Ovary (tissue), 9 donors: ENCODE data around the gene DIP2C. TPM values are rescaled to one million over a fixed set of nuclear protein-coding genes. Genes with fewer than 3 reads are reported as not detected.

Source experiments
- DNase-seq, 5 donors: peaks; one replicate each; pipeline ENCODE4 v3.0.0-alpha.2; 2019 to 2020
- H3K27ac ChIP-seq, 2 donors: fragments of 200-600 bp; one replicate each; pipeline versions ENCODE4 v1.5.1 to v1.8.0; 2019 to 2022
- H3K27me3 ChIP-seq: fragments of 200-600 bp; one replicate; pipeline ENCODE4 v1.8.0; 2022
- H3K36me3 ChIP-seq: fragments of 200-600 bp; sonication (generic); one replicate; pipeline ENCODE4 v1.5.1; 2019
- H3K4me1 ChIP-seq: one replicate; pipeline ENCODE4 v1.8.1; 2013; ENCODE audit warnings: mild to moderate bottlenecking, moderate library complexity; ENCODE audit not compliant: insufficient read depth
- H3K4me3 ChIP-seq: fragments of 200-600 bp; sonication (generic); one replicate; pipeline ENCODE4 v1.5.1; 2017
- H3K9me3 ChIP-seq, 2 donors: fragments of 200-600 bp in 1 of 2; sonication (generic) in 1 of 2; one replicate each; pipeline versions ENCODE4 v1.5.1 to v1.8.1; 2013 to 2019; ENCODE audit warnings: mild to moderate bottlenecking in 1 of 2, moderate library complexity in 1 of 2
- CTCF ChIP-seq, 3 donors: fragments of 450-650 bp in 2 of 3; fragments of 200-600 bp in 1 of 3; IDR thresholded peaks; one replicate each; pipeline versions ENCODE4 v1.5.1 to v1.8.0; 2016 to 2022; ENCODE audit warnings: antibody characterized with exemption in 3 of 3, mild to moderate bottlenecking in 1 of 3
- EP300 ChIP-seq: sonication (generic); formaldehyde crosslinking; IDR thresholded peaks from one replicate; pipeline ENCODE4 v1.6.1; 2017; ENCODE audit warnings: antibody characterized with exemption
- POLR2A ChIP-seq: fragments of 450-650 bp; IDR thresholded peaks from one replicate; pipeline ENCODE4 v1.6.1; 2017; ENCODE audit warnings: antibody characterized with exemption, mild to moderate bottlenecking, moderate library complexity
- WGBS, 3 donors: extraction: QIAGEN DNeasy Blood & Tissue Kit in 1 of 3; methylation state at CpG; one replicate each; pipeline versions ENCODE4 v1.1.5 to v1.1.7; 2013 to 2017; 5-methylcytosine and 5-hydroxymethylcytosine counted together
- intact Hi-C, 4 donors: fragments of 100-400 bp; cut with DNase I; formaldehyde crosslinking; loops; one replicate each; pipeline versions ENCODE4 v1.11.0 to v1.15.1; 2022 to 2023
- polyA plus RNA-seq, 2 donors: library from polyadenylated mRNA; stranded (reverse); fragments of 200-250 nt in 1 of 2; fragments of 350-450 nt in 1 of 2; fragmentation: Illumina TruSeq in 1 of 2; extraction: RNeasy Lipid Tissue Mini Kit (QIAGEN cat#74804) in 1 of 2; gene quantifications; one replicate each; pipeline ENCODE4 v1.2.3, GENCODE V29; 2013 to 2014
- total RNA-seq, 7 donors: library from RNA; depleted of rRNA in 2 of 7; stranded (reverse); fragments of >200 nt in 2 of 7; fragmentation: NEBNext Ultra II Directional in 3 of 7; extraction: Animal tissue kit (Norgen Biotek cat#: 25700) in 3 of 7; gene quantifications; one replicate each; pipeline versions ENCODE4 v1.1.0 to v1.2.4, GENCODE V29; 2016 to 2023
- donor health status: DM: no; HTN: no; CAD: no; lungs with moderate emphysema.
- donor health status: DM: no; HTN: no; CAD: no.
- donor health status: Bipolar disorder and iron deficiency.
- donor health status: DM: yes; HTN: yes; CAD: no.
- donor health status: DM: no; HTN: no; CAD: no.
- donor health status: DM: yes; HTN: yes; CAD: no.

The DIP2C gene
- total and polyA plus RNA-seq, 9 donors = 10.1 to 29.4 (median 22.2) TPM

- DNase-seq = peak in 2 of 5 donors; percentile 13 to 26
- Histone ChIP-seq H3K36me3 (no peaks in the 10 kb centered on the region), H3K27me3 (no peaks in the 10 kb centered on the region), H3K4me1 (peaks cover 4% of the 10 kb centered on the region), H3K27ac (no peak overlapping the region), H3K9me3 (no peaks in the 10 kb centered on the region), H3K4me3 (no peak overlapping the region)
- intact Hi-C loops = no loop called here
- no peak for TF ChIP-seq CTCF (IDR thresholded peaks at IDR 0.05)
- TF ChIP-seq POLR2A = no peak
- TF ChIP-seq EP300 = no peak
- 93 to 95% (median 94%) methylated on average over 16 of the region's 16 CpGs for WGBS, 3 donors
Measured at GRCh38 chr10:507355-507699, 182.1 kb downstream of the DIP2C start.

- Histone ChIP-seq H3K27me3 (no peaks in the 10 kb centered on the region), H3K36me3 (no peaks in the 10 kb centered on the region), H3K9me3 (no peaks in the 10 kb centered on the region), H3K4me1 (peaks cover 4% of the 10 kb centered on the region), H3K4me3 (no peak overlapping the region), H3K27ac (no peak overlapping the region)
- TF ChIP-seq POLR2A (no peak), CTCF (IDR thresholded peaks at IDR 0.05) (no peak)
- intact Hi-C loops = no loop called here
- WGBS, 3 donors = 92 to 93% (median 92%) methylated on average over 32 of the region's 32 CpGs
- DNase-seq = peak in 2 of 5 donors; percentile 19 to 28
Measured at GRCh38 chr10:506451-507354, 182.8 kb downstream of the DIP2C start.

GRCh38 chr10:505419-505818 is 184.0 kb downstream of the DIP2C start:
- no peak for TF ChIP-seq CTCF (IDR thresholded peaks at IDR 0.05)
- no peak for TF ChIP-seq EP300
- TF ChIP-seq POLR2A = no peak
- Histone ChIP-seq H3K27ac (no peak overlapping the region), H3K9me3 (no peaks in the 10 kb centered on the region), H3K4me1 (peaks cover 2% of the 10 kb centered on the region), H3K4me3 (no peak overlapping the region), H3K27me3 (no peaks in the 10 kb centered on the region), H3K36me3 (no peaks in the 10 kb centered on the region)
- peak in 2 of 5 donors; percentile 4 to 8 for DNase-seq
- WGBS, 3 donors = 70 to 78% (median 71%) methylated on average over 3 of the region's 3 CpGs
- intact Hi-C loops = no loop called here

GRCh38 chr10:504806-505205 is 184.7 kb downstream of the DIP2C start:
- H3K27me3 ChIP-seq = no peaks in the 10 kb centered on the region
- no peaks in the 10 kb centered on the region for H3K36me3 ChIP-seq
- intact Hi-C loops = no loop called here
- 92% methylated on average over 14 of the region's 14 CpGs for WGBS, 3 donors
- TF ChIP-seq EP300 (no peak), POLR2A (no peak)
- no peaks in the 10 kb centered on the region for H3K9me3 ChIP-seq
- H3K4me3 ChIP-seq = no peak overlapping the region
- peaks cover 2% of the 10 kb centered on the region for H3K4me1 ChIP-seq
- DNase-seq = peak in 2 of 5 donors; percentile 8 to 17
- no peak overlapping the region for H3K27ac ChIP-seq

GRCh38 chr10:504121-504611 is 185.3 kb downstream of the DIP2C start:
- H3K9me3 ChIP-seq = no peaks in the 10 kb centered on the region
- intact Hi-C loops = no loop called here
- DNase-seq = peak in 2 of 5 donors; percentile 10 to 21
- H3K27ac ChIP-seq = no peak overlapping the region
- TF ChIP-seq CTCF (IDR thresholded peaks at IDR 0.05) (no peak), POLR2A (no peak), EP300 (no peak)
- H3K4me1 ChIP-seq = no peaks in the 10 kb centered on the region
- no peaks in the 10 kb centered on the region for H3K36me3 ChIP-seq
- no peak overlapping the region for H3K4me3 ChIP-seq
- H3K27me3 ChIP-seq = no peaks in the 10 kb centered on the region
- 94 to 96% (median 95%) methylated on average over 17 of the region's 17 CpGs for WGBS, 3 donors
